HT-29 (cell line): Measurements from ENCODE around the gene ANHX. TPM values are rescaled to one million over a fixed set of nuclear protein-coding genes. Genes with fewer than 3 reads are reported as not detected.
"Not testable (repeated sequence)": the region's sequence is repeated elsewhere in the genome, so short reads cannot be mapped to it uniquely, and the experiment has no call there.

ENCODE experiments used
- DNase-seq: peaks from one replicate; pipeline ENCODE4 v3.0.0-alpha.2; 2015; ENCODE audit warnings: low spot score
- total RNA-seq: library from RNA; depleted of rRNA; stranded (reverse); fragments of >200 nt; shearing (Covaris generic); gene quantifications from 2 replicates; pipeline ENCODE4 v1.2.3, GENCODE V29; 2014; rRNA removed

The ANHX gene
- total RNA-seq: not detected in 2 replicates

DNA sequence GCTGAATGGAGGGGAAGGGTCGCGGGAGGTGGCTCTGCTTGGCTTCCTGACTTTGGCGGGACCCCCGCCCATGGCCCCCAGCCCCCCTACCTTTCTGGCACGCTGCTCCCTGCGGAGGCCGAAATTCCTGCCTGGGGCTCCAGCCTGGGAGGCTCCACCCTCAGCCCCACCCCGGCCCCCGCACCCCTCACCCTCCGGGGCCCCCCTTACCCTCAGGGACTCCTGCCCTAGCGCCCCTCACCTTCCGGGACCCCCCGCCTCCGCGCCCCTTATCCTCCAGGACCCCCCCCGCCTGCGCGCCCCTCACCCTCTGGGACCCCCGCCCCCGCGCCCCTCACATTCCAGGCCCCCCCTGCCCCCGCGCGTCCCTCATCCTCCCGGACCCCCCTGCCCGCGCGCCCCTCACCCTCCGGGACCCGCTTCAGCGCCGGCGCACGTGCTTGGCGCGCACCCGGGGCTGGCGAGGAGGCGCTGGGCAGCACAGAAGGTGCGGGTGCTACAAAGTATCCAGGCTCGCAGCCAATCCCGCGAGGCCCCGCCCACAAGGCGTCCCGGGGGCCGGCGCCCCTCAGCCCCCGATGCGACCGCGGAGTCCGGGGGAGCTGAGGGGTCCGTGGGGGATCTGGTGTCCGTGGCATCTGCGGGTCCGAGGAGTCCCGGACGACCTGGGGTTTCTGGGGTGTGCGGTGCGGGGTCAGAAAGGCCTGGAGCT lies at the start of gene ANHX:
Gene ANHX (minus strand): TSS at position 477 of the 712 bp plus-strand sequence. CDS start 1,521 bp downstream, outside the sequence.
- no peak for DNase-seq

DNA sequence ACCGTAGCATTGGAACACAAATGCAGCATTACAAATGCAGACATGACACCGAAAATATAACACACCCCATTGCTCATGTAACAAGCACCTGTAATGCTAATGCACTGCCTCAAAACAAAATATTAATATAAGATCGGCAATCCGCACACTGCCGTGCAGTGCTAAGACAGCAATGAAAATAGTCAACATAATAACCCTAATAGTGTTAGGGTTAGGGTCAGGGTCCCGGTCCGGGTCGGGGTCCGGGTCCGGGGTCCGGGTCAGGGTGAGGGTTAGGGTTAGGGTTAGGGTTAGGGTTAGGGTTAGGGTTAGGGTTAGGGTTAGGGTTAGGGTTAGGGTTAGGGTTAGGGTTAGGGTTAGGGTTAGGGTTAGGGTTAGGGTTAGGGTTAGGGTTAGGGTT lies 29.0 kb upstream of the ANHX start:
- DNase-seq: not testable (repeated sequence)

DNA sequence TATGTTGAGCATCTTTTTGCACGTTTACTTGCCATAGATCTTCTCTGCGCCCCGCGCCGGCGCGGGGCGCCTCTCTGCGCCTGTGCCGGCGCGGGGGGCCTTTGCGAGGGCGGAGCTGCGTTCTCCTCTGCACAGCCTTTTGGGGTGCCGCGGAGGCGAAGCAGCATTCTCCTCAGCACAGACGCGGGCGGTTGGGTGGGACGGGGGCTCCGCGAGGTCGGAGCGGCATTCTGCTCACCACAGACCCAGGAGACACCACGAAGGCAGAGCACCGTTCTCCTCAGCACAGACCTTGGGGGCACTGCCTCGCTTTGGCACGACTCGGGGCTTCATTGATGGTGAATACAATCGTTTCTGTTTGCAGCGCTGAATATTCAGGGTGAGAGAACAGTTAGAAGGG lies 28.5 kb upstream of the ANHX start:
- DNase-seq: no peak

DNA sequence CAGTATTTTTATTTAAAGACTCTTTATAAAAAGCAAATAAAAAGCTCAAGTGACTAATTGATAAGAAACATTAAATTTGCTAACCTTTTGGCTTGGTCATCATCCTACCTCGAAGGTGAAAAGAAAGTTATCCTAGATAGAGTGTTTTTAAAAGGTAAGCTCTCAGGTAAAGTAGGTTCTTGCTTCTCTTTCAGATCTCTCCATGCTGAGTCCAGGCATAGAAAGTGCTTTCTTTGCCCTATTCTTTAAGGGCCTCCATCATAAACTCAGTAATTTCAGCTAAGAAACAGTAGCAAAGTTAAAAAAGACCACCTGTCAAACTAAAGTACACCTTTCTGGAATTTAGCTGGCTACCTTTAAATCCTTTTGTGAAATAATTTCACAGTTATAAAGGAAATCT lies 20.6 kb upstream of the ANHX start:
- peak; percentile 6 for DNase-seq

DNA sequence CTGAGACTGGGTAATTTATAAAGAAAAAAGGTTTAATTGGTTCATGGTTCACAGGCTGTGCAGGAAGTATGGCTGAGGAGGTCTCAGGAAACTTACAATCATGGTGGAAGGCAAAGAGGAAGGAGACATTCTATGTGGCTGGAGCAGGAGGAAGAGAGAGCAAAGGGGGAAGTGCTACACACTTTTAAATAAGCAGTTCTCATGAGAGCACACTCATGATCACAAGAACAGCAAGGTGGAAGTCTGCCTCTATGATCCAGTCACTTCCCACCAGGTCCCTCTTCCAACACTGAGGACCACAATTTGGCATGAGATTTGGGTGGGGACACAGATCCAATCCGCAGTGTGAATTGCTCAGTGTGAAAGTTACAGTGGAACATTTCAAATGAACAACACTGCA lies 20.2 kb upstream of the ANHX start:
- not testable (repeated sequence) for DNase-seq

DNA sequence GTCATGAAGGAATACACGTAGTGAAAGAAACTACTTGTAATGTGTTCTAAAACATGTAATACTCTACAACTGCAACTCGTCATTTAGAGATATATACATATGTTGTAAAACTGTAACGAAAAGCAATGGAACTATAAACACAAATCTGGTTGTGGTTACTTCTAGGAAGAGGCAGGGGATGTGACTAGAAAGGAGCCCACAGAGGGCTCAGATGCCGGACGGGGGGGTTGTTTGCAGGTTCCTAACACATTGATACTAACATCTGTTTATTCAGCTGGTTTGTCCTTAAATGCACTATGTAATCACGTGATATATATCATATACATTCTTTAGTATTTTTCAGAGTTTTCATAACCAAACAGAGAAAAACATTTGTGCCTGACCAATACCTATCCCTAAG lies 16.1 kb upstream of the ANHX start:
- DNase-seq: no peak

DNA sequence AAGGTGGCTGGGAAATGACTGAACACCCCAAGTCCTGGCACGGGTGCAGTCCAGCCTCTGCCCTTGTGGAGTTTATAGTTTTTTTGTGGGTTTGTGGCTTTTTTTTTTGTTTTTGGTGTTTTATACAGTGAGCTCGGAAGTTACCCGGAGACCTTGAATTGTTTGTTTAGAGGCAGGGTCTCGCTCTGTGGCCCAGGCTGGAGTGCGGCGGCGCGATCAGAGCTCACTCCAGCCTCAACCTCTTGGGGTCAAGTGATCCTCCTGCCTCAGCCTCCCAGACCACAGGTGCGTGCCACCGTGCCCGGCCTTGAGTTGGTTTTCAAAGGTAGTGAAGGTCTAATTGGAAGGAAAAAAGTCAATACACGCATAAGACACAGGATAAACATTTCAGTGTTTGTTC lies 879 bp upstream of the ANHX start:
- no peak for DNase-seq

DNA sequence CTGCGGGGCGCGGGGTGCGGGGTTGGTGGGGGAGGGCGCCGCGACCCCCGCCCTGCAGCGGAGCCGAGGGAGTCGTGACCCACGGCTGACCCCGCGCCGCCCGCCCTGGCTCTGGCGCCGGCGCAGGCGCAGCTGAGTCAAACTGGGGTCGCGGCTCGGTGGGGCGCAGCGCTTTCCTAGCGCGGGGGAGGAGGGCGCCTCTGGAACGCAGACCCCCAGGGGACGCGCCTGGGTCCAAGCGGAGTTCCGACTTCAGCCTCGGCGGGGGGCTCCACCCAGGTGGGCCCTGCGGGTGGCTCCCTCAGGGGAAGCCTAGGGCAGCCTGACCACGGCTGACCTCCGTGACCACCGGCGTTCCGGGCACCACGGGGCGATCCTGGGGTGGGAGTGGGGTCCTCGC lies 467 bp upstream of the ANHX start:
- no peak for DNase-seq

DNA sequence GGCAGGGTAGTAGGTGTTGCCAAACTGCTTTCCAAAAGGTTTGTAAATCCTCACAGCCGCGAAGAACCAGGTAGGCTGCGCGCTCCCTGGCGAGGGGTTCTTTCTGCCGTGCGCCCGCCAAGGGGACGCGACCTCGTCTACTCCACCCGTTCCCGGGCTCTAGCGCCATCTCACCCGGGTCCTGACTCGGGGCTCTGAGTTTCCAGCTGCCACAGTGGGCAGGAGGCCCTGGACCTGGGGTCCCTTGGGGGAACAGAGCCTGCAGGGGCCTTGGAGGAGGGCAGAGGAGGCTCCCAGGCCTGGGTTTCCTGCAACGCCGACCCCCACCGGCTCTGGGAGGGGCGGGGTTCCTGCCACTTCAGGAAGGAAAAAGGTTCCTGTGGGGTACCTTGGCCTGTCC lies 706 bp downstream of the ANHX start:
- no peak for DNase-seq

DNA sequence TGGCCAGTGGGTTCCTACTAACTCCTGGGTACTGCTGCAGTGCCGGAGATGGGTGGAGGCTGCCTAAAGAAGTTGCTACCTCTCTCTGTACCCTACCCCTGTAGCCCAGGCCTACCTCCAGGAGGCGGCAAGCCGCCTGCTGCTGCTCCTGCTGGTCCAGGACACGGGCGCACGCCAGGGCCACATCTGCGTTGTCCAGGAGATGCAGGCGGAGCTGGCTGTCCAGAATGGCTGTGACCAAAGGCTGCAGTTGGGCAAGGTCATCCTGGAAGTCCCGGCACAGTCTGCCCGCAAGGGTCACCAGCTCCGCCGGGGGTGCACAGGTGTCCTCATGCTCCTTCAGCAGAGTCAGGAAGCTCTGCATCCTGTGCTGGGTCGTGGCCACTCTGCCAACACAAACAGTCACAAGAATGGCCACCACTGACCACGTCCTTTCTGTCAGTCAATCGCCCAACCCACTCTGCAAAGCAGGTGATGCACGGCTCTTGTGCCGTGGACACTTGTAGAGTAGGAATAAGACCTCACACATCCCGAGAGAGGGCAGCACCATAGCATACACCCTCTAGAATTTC lies 1.6 kb downstream of the ANHX start:
- DNase-seq: no peak

DNA sequence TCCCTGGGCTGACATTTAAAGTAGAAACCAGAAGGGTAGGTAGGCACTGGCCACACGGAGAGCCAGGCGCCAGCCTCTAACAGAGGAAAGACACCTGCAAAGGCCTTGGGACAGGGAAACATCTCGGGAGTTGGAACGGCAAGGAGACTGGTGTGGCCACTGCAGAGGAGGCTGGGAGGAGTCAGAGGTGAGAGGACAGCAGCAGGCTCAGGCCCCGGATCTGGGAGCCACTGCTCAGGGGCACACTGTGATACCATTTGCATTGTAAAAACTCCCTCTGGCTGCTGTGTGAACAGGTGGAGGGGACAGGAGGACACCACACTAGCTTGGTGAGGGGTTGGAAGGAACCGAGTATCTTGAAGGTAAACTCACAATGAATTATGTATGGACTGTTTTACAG lies 2.7 kb downstream of the ANHX start:
- no peak for DNase-seq

DNA sequence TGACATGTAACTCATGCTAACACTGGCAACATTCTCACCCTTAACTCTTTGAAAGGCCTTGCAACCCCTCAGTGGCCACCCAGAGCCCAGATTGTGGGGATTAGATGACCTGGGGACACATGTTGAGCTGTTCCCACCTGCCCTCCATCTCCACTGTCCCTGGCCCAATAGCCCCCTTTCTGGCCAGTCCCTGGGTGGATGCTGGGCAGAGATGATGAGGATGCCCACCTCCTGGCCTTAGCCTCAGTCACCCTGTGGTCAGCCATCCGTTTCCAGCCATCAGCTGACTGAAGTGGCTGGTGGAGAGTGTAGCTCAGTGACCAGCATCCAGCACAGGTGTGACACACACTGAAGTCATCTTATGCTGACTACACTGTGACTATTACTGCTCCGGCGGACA lies 4.7 kb downstream of the ANHX start:
- DNase-seq: no peak

DNA sequence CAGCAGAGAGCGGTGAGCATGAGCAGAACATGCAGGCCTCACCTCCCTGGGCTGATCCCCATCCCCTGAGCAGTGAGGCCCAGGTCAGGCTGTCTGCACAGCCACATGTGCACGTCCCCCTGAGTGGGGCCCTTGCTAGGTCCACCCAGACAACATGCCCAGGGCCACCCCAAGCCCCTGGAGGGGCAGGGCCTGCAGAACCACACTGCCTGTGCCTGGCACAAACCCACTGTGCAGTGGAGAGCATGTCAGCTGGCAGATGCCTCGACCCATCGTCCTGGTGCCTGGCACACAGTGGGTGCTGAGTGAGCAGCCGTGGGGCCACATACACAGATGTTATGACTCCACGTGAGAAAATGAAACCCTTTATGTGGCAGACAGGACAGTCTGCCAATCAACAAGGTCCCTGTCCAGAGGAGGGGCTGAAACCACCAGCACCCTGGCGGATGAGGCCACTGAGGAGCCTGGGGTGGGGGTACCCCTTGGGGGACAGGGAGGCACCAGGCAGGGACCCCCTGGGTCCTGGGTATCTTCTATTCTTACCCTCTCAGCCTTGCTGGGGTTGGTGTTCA lies 8.3 kb downstream of the ANHX start:
- no peak for DNase-seq

DNA sequence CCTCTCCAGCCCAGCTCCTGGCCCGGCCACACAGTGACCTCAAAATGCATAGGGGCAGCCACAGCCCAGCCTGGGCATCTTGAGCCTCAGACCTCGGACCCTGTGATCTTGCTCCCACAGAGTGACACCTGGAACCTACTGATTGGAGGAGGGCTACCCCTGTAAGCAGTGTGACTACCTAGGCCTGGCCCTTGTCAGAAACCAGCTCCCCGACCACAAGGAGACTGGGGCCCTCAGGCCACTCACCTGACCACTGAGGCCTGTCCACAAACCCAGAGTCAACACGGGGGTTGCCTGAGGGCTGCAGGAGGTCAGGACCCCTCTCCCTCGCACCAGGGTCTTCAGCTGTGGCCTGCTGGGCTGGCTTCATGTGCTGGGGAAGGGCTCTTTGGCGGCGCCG lies 9.0 kb downstream of the ANHX start:
- no peak for DNase-seq

DNA sequence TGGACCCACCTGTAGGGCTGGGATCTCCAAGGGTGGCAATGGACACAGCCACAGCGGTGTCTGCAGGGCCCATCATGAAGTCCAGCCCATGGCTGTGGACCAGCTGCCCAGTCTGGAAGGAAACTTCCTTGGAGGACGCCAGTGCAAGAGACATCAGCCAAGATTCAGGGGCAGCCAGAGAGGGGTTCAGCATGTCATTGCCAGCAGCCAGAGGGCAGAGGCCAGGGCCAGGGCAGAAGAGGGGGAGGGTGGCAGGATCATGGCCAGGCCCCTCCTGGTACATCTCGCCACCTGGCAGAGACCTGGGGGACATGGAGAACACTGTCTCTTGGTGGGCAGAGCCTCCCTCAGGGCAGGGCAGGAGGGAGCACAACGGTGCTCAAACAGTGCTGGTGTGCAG lies 10.2 kb downstream of the ANHX start:
- no peak for DNase-seq

DNA sequence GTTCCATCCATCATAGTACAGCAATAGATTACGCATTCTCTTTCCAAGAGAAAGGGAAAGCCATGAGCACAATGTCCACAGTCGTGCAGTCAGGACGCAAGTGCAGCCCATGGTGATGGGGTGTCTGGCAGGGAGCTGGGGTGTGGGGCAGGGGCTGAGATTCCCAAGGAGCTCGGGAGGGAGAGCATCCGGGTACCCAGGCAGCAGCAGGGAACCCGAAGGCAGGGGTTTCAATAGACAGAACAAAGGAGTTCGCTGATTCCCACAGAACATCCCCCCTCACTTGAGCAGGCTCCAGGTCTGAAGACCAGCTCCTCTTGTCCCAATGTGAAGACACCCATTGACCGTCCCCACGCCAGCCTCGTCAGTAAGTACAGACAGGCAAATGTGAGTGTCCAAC lies 13.5 kb downstream of the ANHX start:
- no peak for DNase-seq

DNA sequence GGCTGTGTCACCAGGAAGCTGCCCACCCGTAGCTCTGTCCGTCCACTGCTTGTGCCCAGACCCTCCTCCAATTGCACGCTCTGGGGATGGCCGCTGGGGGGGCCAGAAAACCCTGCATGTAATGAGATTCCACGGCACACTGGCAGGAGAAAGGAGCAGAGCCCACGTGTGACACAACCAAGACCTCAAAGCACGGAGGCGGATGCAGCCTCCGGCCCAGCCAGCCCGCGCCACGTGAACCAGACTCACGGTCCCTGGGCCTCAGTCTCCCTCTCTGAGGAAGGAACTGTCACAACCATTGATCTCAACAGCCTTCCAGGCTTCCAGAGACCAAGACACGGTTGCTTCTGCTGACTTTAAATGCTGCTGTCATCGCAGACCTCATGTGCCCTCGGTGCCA lies 14.4 kb downstream of the ANHX start:
- no peak for DNase-seq

DNA sequence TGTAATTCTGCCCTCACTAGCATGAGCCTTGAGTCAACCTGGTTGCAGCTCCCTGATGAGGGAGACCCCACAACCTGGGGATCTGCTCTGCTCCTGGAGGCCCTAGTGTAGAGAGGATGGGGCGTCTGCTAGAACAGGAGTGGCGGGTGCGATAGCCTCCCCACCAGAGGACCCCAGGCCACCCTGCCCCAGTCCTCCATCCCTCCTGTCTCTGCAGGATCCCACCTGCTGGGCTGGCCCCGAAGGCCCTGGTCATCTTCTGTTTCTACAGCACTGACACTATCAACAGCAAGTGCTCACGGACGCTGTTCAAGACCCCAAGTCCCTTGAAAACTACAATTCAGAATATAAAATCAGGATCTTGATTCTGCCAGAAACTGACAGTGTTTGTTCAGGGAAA lies 15.2 kb downstream of the ANHX start:
- no peak for DNase-seq

DNA sequence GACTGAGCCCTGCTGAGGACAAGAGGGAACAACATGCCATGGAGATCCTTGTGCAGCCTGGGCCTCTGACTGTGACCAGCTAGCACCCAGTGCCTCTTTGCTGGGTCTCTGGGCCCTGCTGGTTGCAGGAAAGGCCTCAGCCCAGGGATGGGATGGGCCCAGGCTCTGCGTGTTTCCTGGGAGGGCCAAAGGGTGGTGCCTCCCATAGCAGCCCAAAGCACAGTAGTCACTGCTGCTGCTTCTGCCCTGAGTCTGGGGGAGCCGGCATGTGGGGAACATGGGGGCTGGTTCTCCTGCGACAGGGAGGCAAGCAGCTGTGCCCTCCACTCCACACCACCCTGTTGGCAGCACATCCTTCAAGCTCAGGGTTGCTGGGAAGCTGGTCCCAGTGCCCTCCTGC lies 18.5 kb downstream of the ANHX start:
- no peak for DNase-seq

DNA sequence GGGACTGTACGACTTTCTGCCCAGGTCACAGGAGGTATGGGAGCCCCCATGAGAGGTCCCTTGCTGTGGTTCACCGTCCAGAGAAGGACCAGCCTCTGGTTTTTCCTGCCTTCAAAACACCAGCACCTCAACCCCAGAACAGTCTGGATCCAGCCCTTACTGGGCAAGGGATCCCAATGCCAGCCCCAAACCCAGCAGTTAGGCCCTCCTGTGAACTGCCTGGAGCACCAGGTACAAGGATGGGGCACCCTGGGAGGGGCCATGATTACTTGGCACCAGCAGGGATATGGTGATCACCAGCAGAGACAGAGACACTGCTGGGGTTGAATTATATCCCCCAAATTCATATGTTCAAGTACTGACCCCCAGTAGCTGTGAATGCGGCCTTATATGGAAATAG lies 20.0 kb downstream of the ANHX start:
- DNase-seq: no peak

DNA sequence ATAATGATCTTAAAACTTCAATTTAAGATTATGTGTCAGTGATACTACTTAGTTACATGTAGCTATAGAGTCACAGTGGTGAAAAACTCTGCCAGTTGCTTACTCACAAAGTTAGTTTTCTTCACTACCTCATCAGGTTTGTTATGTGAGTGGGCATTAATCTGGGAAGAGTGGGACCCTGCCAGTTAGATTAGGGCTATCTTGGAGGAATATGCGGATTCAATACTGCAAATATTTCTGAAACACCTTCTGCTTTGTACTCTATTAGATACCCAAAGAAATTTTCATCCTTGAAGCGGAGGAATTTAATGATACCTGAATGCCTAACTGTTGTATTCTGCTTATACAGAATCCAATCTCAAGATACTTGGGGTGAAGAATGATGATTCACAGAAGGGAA lies 29.3 kb downstream of the ANHX start:
- no peak for DNase-seq

DNA sequence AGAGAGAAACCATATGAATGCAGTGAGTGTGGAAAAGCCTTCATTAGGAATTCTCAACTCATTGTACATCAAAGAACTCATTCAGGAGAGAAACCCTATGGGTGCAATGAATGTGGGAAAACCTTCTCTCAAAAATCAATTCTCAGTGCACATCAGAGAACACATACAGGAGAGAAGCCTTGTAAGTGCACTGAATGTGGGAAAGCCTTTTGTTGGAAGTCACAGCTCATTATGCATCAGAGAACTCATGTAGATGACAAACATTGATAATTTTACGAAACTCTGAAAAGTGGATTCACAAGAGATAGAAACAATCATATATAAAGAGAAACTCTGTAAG lies 31.4 kb downstream of the ANHX start:
- DNase-seq: no peak
